HepG2 (cell line): Measurements from ENCODE around the gene MPV17L. TPM values are rescaled to one million over a fixed set of nuclear protein-coding genes. Genes with fewer than 3 reads are reported as not detected.

Experiments
- HDAC2 ChIP-seq: sonication (generic); formaldehyde crosslinking; IDR thresholded peaks from 2 replicates; pipeline ENCODE4 v1.4.0; 2020; ENCODE audit warnings: missing genetic modification reagents
- IKZF1 ChIP-seq: fragments of 450-650 bp; IDR thresholded peaks from 2 replicates; pipeline ENCODE4 v1.7.1; 2016
- MAFK ChIP-seq, 2 experiments: IDR thresholded peaks in 1 of 2; conservative IDR thresholded peaks in 1 of 2; 2 replicates each; pipeline ENCODE4 v1.6.1; 2011; ENCODE audit warnings: improper control_type of control experiment in 2 of 2, low read length in 2 of 2
- MAZ ChIP-seq, 2 experiments: sonication (generic) in 1 of 2; formaldehyde crosslinking in 1 of 2; IDR thresholded peaks; 2 replicates each; pipeline versions ENCODE4 v1.5.0 to v1.6.1; 2012 to 2020; ENCODE audit warnings: low read depth in 2 of 2, mild to moderate bottlenecking in 2 of 2, borderline replicate concordance in 1 of 2, improper control_type of control experiment in 1 of 2, low read length in 1 of 2, missing genetic modification reagents in 1 of 2, moderate library complexity in 1 of 2
- MIER3 ChIP-seq: IDR thresholded peaks from 2 replicates; pipeline ENCODE4 v1.6.1; 2016; ENCODE audit warnings: missing compliant biosample characterization, borderline replicate concordance
- MYC ChIP-seq: sonication (generic); formaldehyde crosslinking; IDR thresholded peaks from 2 replicates; pipeline ENCODE4 v1.9.0; 2021; ENCODE audit warnings: missing genetic modification reagents, borderline replicate concordance
- POLR2G ChIP-seq: fragments of 200-400 bp; formaldehyde crosslinking; IDR thresholded peaks from 2 replicates; pipeline ENCODE4 v1.6.1; 2018; ENCODE audit warnings: mild to moderate bottlenecking, low read depth, low read length, moderate library complexity
- PTBP1 ChIP-seq: fragments of 200-400 bp; formaldehyde crosslinking; IDR thresholded peaks from 2 replicates; pipeline ENCODE4 v1.6.1; 2018; ENCODE audit warnings: low read length, low read depth; ENCODE audit not compliant: poor library complexity, severe bottlenecking
- RXRA ChIP-seq: sonication (generic); formaldehyde crosslinking; IDR thresholded peaks from 2 replicates; pipeline ENCODE4 v1.5.1; 2020; ENCODE audit warnings: missing genetic modification reagents
- SAP130 ChIP-seq: IDR thresholded peaks from 2 replicates; pipeline ENCODE4 v1.6.1; 2016; ENCODE audit warnings: low read depth
- SIX1 ChIP-seq: sonication (generic); formaldehyde crosslinking; IDR thresholded peaks from 2 replicates; pipeline ENCODE4 v1.4.0; 2020; ENCODE audit warnings: missing genetic modification reagents, borderline replicate concordance
- ZFP41 ChIP-seq: sonication (generic); formaldehyde crosslinking; IDR thresholded peaks from 2 replicates; pipeline ENCODE4 v1.4.0; 2020; ENCODE audit warnings: mild to moderate bottlenecking, missing genetic modification reagents, borderline replicate concordance
- ZFY ChIP-seq: sonication (generic); formaldehyde crosslinking; IDR thresholded peaks from 2 replicates; pipeline ENCODE4 v1.4.0; 2020; ENCODE audit warnings: missing genetic modification reagents
- ZKSCAN1 ChIP-seq: fragments of 150-350 bp; IDR thresholded peaks from 2 replicates; pipeline ENCODE4 v1.6.1; 2014; ENCODE audit warnings: low read length
- ZMYM4 ChIP-seq: sonication (generic); formaldehyde crosslinking; IDR thresholded peaks from 2 replicates; pipeline ENCODE4 v1.8.1; 2023; ENCODE audit warnings: mild to moderate bottlenecking, missing genetic modification reagents
- ZNF335 ChIP-seq: sonication (generic); formaldehyde crosslinking; IDR thresholded peaks from 2 replicates; pipeline ENCODE4 v1.4.0; 2020; ENCODE audit warnings: missing genetic modification reagents
- ZNF660 ChIP-seq: sonication (generic); formaldehyde crosslinking; IDR thresholded peaks from 2 replicates; pipeline ENCODE4 v1.5.1; 2020; ENCODE audit warnings: mild to moderate bottlenecking, low read depth, missing genetic modification reagents, borderline replicate concordance
- ZSCAN31 ChIP-seq: sonication (generic); formaldehyde crosslinking; IDR thresholded peaks from 2 replicates; pipeline ENCODE4 v1.5.0; 2020; ENCODE audit warnings: low read depth, mild to moderate bottlenecking, missing genetic modification reagents
- polyA plus RNA-seq, 8 experiments: library from polyadenylated mRNA; depleted of rRNA in 3 of 8; stranded (reverse) in 7 of 8; unstranded in 1 of 8; fragments of >200 nt; fragmentation: Illumina TruSeq in 4 of 8; extraction: Trizol in 4 of 8; gene quantifications; 2 replicates each; pipeline versions ENCODE4 v1.2.1 to v1.2.3, GENCODE V29; 2011 to 2016; ENCODE audit warnings: low read depth in 4 of 8, missing spikeins in 1 of 8, mixed read lengths in 1 of 8; ENCODE audit not compliant: insufficient read depth in 1 of 8
- total RNA-seq, 5 experiments: library from RNA; depleted of rRNA; stranded (reverse); fragments of >200 nt; fragmentation: Illumina TruSeq; extraction: Trizol; gene quantifications; 2 replicates each; pipeline ENCODE4 v1.2.3, GENCODE V29; 2016; ENCODE audit warnings: low read depth in 1 of 5
- TF ChIP-seq, protein P1 (sequence below): IDR thresholded peaks from 2 replicates; pipeline ENCODE4 v1.6.1; 2018; ENCODE audit warnings: missing genetic modification reagents, mild to moderate bottlenecking, missing compliant biosample characterization
- TF ChIP-seq, protein P2 (sequence below): sonication (generic); formaldehyde crosslinking; IDR thresholded peaks from 2 replicates; pipeline ENCODE4 v1.4.0; 2020; ENCODE audit warnings: missing genetic modification reagents, low read depth, mild to moderate bottlenecking, borderline replicate concordance
- TF ChIP-seq, protein P3 (sequence below): sonication (generic); formaldehyde crosslinking; IDR thresholded peaks from 2 replicates; pipeline ENCODE4 v1.4.0; 2020; ENCODE audit warnings: missing genetic modification reagents
- TF ChIP-seq, protein P4 (sequence below): sonication (generic); formaldehyde crosslinking; IDR thresholded peaks from 2 replicates; pipeline ENCODE4 v1.4.0; 2020; ENCODE audit warnings: mild to moderate bottlenecking, missing genetic modification reagents
- TF ChIP-seq, protein P5 (sequence below): sonication (generic); formaldehyde crosslinking; IDR thresholded peaks from 2 replicates; pipeline ENCODE4 v1.5.0; 2020; ENCODE audit warnings: missing genetic modification reagents

The MPV17L gene
- total and polyA plus RNA-seq, 2 of the 13 experiments (the other 11 are each of a cell fraction or from before 2014, with no cell fraction given), result 34.7 to 63.8 TPM

DNA sequence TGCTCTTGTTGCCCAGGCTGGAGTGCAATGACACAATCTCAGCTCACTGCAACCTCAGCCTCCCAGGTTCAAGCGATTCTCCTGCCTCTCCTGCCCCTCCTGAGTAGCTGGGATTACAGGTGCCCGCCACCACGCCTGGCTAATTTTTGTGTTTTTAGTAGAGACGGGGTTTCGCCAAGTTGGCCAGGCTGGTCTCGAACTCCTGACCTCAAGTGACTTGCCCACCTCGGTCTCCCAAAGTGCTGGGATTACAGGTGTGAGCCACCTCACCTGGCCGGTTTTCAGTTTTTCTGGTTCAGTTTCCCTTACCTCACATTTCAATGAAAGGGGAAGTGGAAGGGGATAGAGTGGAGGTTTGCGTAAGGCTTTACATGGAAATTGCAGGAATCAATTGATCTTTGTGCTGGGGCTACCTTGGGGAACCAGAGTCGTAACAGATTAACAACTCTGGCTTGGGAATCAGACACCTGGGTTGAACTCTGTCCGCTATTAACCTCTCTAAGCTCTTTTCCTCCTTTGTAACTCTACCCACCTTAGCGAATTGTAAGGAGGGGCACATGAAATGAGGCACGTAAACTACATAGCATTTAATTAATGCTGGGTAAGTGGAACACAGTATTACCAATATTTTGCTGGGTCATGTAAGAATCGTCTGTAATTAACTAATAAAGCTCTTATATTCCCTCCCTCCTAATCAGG lies 3.2 kb downstream of the MPV17L start (continued):
- TF ChIP-seq, protein P1, sequence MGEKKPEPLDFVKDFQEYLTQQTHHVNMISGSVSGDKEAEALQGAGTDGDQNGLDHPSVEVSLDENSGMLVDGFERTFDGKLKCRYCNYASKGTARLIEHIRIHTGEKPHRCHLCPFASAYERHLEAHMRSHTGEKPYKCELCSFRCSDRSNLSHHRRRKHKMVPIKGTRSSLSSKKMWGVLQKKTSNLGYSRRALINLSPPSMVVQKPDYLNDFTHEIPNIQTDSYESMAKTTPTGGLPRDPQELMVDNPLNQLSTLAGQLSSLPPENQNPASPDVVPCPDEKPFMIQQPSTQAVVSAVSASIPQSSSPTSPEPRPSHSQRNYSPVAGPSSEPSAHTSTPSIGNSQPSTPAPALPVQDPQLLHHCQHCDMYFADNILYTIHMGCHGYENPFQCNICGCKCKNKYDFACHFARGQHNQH (CRISPR knock-in tag), result 0 out of 2 replicates have a peak, but pooled peaks have one; percentile 41
- peak; percentile 92; the same call in 1 of the 2 replicates for TF ChIP-seq RXRA (CRISPR knock-in tag)
- TF ChIP-seq ZNF660 (CRISPR knock-in tag), result no peak
- TF ChIP-seq MYC (CRISPR knock-in tag), result peak; percentile 36; the same call in 1 of the 2 replicates
- peak; percentile 86 for TF ChIP-seq HDAC2 (CRISPR knock-in tag)
- TF ChIP-seq ZKSCAN1, result 0 out of 2 replicates have a peak, but pooled peaks have one; percentile 16
- peak; percentile 93 for TF ChIP-seq MIER3 (CRISPR knock-in tag)
- no peak for TF ChIP-seq PTBP1
- TF ChIP-seq, protein P2, sequence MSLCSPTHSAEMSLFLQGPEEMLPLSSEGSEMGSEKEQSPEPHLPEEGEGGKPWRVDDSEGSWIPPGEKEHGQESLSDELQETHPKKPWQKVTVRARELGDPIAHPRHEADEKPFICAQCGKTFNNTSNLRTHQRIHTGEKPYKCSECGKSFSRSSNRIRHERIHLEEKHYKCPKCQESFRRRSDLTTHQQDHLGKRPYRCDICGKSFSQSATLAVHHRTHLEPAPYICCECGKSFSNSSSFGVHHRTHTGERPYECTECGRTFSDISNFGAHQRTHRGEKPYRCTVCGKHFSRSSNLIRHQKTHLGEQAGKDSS (CRISPR knock-in tag), result peak; percentile 20; the same call in 1 of the 2 replicates
- TF ChIP-seq POLR2G, result no peak
- TF ChIP-seq IKZF1, result no peak
- TF ChIP-seq, protein P3, sequence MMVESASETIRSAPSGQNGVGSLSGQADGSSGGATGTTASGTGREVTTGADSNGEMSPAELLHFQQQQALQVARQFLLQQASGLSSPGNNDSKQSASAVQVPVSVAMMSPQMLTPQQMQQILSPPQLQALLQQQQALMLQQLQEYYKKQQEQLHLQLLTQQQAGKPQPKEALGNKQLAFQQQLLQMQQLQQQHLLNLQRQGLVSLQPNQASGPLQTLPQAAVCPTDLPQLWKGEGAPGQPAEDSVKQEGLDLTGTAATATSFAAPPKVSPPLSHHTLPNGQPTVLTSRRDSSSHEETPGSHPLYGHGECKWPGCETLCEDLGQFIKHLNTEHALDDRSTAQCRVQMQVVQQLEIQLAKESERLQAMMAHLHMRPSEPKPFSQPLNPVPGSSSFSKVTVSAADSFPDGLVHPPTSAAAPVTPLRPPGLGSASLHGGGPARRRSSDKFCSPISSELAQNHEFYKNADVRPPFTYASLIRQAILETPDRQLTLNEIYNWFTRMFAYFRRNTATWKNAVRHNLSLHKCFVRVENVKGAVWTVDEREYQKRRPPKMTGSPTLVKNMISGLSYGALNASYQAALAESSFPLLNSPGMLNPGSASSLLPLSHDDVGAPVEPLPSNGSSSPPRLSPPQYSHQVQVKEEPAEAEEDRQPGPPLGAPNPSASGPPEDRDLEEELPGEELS (CRISPR knock-in tag), result peak; percentile 89
- TF ChIP-seq, protein P4, sequence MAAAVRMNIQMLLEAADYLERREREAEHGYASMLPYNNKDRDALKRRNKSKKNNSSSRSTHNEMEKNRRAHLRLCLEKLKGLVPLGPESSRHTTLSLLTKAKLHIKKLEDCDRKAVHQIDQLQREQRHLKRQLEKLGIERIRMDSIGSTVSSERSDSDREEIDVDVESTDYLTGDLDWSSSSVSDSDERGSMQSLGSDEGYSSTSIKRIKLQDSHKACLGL, result no peak
- peak; percentile 91 for TF ChIP-seq SAP130 (CRISPR knock-in tag)
- 0 out of 2 replicates have a peak, but pooled peaks have one; percentile 51 for TF ChIP-seq ZNF335 (CRISPR knock-in tag)
- TF ChIP-seq, protein P5, sequence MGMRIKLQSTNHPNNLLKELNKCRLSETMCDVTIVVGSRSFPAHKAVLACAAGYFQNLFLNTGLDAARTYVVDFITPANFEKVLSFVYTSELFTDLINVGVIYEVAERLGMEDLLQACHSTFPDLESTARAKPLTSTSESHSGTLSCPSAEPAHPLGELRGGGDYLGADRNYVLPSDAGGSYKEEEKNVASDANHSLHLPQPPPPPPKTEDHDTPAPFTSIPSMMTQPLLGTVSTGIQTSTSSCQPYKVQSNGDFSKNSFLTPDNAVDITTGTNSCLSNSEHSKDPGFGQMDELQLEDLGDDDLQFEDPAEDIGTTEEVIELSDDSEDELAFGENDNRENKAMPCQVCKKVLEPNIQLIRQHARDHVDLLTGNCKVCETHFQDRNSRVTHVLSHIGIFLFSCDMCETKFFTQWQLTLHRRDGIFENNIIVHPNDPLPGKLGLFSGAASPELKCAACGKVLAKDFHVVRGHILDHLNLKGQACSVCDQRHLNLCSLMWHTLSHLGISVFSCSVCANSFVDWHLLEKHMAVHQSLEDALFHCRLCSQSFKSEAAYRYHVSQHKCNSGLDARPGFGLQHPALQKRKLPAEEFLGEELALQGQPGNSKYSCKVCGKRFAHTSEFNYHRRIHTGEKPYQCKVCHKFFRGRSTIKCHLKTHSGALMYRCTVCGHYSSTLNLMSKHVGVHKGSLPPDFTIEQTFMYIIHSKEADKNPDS, result no peak; the same call in 1 of the 2 replicates
- peak; percentile 92 for TF ChIP-seq SIX1
- peak; percentile 16 for TF ChIP-seq ZFY (CRISPR knock-in tag)
- no peak for TF ChIP-seq ZSCAN31 (CRISPR knock-in tag)
- TF ChIP-seq ZFP41 (CRISPR knock-in tag), result no peak
- TF ChIP-seq MAZ (IDR thresholded peaks at IDR 0.05; ENCODE audit: borderline replicate concordance, low read depth, low read length), result no peak
- TF ChIP-seq MAZ (CRISPR knock-in tag; IDR thresholded peaks at IDR 0.05; ENCODE audit: low read depth), result 0 out of 2 replicates have a peak, but pooled peaks have one; percentile 43
- TF ChIP-seq ZMYM4 (CRISPR knock-in tag), result peak; percentile 88
- TF ChIP-seq MAFK (conservative IDR thresholded peaks at IDR 0.05 in 1 of 2, IDR thresholded peaks at IDR 0.05 in 1 of 2; ENCODE audit: low read length in 2 of 2), result 0 out of 4 replicates have a peak, but pooled peaks of 1 of the 2 experiments have one; percentile 1
